NCI-H524 treated with DMSO at 0.1 percent for 48 hours (cell line): Measurements from ENCODE around the gene SSU72.

Source experiments
- DNase-seq: peaks from one replicate; lab custom pipeline; 2025; lab: John Stamatoyannopoulos, UW

Gene SSU72

DNA sequence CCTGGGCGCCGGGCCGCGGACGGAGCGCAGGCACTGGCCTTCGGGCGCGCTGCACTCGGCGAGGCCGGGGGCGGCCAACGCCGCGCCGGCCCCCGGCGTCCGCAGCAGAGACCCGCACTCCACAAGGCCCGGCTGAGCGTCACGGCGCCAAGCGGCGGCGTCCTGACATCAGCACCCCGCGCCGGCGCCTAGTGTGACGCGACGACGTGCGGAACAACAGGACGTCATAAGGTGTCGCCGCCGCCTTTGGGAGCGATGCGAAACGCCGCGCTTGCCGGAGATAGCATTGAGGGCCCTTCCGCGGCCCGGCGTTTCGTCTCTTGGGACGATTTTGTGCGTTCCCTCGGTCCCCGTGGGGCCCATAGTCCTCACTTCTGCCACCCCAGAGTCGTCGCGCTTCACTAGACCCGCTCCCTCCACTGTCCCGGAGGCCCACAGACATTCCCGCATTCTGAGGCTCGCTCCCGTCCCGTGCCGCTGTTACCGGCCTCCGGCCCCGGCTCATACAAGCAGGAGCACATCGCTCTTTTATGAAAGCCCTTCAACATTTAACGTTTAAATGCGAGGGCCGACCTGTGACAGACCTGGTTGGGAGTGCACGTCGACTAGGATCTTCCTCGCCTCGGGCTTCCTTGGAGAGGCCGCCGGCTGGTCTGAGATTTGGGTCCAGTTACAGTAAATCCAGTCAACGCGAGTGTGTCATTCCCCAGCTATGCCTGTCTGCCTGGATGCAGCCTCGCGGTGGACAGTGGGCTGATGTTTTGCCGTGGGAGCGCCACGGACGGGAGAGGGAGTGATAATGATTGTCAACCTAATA, at the start of gene SSU72:
SSU72 (minus strand) TSS at position 143 of the 817 bp plus-strand sequence. CDS start 306 bp downstream, outside the sequence.
- peak; percentile 24 for DNase-seq

DNA sequence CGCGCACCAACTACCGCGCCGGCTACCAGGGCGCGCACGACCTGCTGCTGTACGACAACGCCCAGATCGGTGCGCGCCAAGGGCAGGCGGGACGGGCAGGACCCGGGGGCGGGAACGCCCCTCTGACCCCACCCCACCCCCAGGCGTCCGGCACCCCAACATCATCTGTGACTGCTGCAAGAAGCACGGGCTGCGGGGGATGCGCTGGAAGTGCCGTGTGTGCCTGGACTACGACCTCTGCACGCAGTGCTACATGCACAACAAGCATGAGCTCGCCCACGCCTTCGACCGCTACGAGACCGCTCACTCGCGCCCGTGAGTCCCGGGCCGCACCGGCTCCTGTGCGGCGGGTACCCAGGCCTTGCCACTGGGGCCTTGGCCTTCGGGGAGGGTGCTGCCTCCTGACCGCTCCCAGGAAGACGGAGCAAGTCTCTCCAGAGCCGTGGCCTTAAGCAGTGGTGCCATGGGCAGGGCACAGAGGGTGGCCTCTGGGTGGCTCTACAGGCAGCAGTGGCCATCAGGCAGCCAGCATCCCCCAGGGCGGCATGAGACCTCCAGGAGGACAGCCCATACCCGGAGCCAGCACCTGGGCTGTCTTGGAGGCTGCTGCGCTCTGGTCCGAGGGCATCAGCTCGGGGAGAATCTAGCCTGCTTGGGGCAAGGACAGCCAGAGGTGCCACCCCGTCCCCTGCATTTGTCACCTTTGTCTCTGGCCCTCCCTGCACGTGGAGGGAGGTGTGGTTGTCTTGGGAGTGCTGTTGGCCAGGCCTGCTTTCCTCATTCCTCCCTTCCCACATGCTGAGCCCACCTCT, 49.2 kb upstream of the SSU72 start:
- no peak for DNase-seq

DNA sequence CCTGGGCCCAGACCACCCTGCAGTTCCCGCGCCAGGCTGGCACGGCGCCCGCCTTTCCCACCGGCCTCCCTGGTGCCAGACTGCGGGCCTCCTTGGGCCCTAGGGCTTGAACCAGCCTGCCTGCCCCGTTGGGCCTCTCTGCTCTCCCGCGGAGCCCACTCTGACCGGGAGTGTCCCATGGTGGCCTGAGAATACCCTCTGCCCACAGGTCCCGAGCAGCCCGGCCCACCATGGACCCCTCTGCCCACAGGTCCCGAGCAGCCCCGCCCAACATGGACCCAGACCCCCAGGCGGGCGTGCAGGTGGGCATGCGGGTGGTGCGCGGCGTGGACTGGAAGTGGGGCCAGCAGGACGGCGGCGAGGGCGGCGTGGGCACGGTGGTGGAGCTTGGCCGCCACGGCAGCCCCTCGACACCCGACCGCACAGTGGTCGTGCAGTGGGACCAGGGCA, 48.5 kb upstream of the SSU72 start:
- DNase-seq: no peak

GRCh38 chr1:1622788-1623094, 48.1 kb upstream of the SSU72 start:
- no peak for DNase-seq

GRCh38 chr1:1622010-1622787, 47.5 kb upstream of the SSU72 start:
- no peak for DNase-seq

- DNase-seq: no peak
Measured at GRCh38 chr1:1621173-1622009, 46.7 kb upstream of the SSU72 start.

DNA sequence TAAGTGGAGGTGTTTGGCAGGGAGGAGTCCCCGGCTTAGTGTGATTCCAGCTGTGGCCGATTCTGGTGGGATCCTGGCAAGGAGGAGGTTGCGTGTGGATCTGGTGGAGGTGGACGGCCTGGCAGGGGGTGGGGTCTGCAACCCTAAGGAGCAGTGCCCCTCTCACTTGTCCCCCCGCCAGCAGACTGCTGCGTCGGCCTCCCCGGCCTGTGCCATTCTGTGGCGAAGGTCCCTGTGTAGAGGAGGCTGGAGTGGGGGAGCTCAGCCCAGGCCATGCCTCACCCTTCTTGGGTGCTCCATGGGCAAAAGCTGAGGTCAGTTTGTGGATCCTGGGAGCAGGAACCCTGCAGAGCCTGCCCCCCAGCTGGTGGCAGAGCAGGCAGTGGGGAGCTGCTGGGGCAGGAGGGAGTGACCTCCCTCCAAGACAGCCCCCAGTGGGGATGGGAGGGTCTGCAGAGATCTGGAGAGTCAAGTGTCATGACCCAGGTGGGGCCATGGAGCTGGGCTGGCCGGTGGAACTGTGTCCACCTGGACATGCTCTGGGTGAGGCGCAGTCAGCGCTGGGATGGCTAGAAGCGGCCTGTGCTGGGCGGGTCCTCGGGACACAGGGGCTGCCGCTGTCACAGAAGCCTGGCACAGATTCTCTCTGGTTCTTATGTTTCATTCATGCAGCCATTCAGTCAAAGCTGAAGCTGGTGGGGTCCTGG, 45.9 kb upstream of the SSU72 start:
- DNase-seq: no peak

- DNase-seq: no peak
Measured at GRCh38 chr1:1619917-1620361, 45.3 kb upstream of the SSU72 start.

DNA sequence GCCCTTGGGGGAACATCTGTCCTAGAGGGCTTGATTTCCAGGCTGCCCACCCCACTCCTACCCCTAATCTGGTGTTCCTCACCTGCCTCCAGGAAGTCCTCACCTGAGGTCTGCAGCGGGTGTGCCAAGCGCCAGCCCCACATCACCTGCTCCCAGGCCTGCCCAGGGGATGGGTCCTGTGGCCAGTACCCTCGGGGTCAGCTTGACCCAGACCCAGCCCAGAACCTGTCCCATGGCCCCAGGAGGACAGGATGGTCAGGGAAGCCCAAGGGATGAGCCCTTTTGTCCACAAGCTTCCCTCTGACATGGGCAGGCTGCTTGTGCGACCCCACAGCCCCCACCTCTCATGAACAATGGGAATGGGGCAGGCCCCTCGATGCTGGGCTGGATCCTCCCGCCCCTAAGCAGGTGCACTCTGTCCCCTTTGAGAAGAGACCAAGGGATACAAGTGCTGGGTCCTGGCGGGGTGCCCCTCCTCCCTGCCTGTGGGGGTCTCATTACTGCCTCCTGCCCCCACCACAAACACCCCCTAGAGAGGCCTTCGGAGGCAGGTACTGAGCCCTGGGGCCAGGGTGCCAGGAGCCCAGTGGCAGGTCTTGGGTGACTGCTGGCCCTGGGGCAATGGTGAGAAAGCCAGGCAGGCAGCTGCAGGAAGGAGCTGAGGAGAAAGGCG, 43.9 kb upstream of the SSU72 start:
- DNase-seq: no peak

- DNase-seq: no peak
Measured at GRCh38 chr1:1617925-1618324, 43.3 kb upstream of the SSU72 start.

DNA sequence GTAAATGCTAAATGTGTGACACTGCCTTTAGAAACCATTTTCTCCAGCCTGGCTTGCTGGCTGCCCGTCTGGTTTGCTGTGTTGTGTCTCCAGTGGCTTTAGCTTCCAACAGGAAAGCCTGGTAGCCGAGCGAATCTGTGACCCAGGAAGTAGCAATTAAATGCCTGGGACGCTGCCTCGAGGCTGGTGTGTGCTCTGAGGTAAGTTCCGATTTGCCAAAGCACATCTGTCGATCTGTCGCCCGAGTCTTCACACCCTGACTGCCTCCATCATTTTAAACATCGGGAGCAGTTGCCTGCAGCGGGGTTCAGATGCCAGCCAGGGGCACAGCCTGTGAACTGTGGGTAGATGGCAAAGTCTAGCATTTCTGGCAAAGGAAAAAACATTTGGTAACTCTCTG, 42.9 kb upstream of the SSU72 start:
- DNase-seq: no peak

DNA sequence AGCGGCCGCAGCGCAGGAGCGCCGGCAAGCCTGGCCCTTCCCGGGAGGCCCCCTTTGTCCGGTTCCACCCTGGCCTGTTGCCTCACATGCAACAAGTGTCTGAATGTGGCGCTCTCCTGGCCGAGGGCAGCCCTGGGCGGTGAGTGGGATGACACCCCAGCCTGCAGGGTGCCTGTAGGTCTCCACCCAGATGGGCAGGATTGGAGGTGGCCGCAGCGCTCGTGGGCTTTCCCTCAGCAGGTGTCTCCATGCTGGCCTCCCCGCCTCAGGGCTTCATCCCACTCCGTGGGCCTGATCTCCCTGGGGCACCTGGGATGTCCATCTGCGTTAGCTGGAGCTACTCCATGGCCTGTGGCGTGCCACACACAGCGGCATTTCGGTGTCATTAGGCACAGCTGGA, 42.2 kb upstream of the SSU72 start:
- no peak for DNase-seq

DNA sequence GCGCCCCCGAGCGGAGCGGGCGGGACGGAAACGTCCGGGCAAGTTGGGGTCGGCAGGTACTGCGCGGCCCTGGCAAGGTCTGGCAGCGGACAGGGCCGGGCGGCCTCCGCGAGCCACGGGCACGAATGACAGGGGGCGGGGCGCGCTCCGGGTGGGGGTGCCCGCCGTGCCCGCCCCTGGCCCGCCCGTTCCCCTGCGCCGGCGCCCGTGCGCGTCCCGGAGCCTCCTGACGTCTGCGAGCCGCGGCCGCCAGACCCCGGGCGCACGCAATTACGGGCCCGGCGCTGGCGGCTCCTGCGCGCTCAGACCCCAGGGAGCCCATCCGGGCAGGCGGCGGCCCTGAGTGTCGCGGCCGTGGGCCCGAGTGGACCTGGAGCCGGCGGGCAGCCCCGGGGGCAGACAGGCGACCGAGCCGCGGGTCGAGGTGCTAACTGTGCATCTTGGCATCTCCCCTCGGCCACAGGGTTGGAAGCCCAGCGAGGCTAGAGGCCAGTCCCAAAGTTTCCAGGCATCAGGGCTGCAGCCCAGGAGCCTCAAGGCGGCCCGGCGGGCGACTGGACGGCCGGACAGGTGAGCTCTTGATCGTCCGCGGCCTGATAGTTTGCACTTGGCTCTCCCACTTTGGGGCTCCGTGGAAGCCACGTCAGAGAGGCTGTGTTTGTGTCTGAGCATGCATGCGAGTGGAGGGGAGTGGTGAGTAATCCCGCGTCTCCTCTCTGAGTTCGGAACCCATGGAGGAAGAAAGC, 41.6 kb upstream of the SSU72 start:
- no peak for DNase-seq

DNA sequence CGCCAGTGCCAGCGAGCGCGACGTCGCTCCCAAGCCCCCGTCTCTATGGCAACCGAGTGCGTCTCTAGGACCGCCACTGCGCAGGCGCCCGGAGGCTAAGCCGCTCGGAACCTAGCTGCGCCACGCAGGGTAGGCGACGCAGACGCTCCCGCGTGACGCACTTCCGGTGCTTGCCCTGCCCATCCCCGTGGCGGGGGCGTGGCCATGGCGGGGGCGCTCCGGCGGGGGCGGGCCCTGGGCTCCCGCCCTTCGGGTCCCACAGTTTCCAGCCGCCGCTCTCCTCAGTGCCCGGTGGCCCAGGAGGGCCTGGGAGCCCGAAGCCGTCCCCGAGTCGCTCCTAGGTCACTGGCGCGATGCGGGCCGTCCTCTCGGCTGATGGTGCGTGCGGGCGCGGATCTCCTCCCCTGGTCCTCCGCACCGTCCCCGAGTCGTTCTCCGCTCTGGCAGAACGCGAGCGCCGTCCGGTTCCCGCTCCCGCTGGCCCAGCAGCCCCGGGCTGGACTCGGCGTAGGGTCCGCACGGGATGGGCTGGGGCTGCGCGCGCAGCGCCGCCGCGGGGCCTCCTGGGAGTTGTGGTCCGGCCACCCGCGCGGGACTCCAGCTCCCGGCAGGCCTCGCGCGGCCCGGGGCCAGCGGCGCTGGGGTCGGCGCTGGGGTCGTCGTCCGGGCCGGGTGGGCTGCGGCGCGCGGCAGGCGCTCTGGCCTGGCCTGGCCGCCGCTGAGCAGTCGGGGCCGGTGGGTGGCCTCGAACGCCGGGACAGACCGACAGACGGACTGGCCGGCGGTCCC, 40.8 kb upstream of the SSU72 start, which contains the start of gene MIB2:
MIB2 (plus strand) TSS at position 245 of the 789 bp plus-strand sequence. CDS start 7,953 bp downstream, outside the sequence.
- DNase-seq: peak; percentile 58

GRCh38 chr1:1614954-1615255, 40.2 kb upstream of the SSU72 start:
- DNase-seq: no peak

DNA sequence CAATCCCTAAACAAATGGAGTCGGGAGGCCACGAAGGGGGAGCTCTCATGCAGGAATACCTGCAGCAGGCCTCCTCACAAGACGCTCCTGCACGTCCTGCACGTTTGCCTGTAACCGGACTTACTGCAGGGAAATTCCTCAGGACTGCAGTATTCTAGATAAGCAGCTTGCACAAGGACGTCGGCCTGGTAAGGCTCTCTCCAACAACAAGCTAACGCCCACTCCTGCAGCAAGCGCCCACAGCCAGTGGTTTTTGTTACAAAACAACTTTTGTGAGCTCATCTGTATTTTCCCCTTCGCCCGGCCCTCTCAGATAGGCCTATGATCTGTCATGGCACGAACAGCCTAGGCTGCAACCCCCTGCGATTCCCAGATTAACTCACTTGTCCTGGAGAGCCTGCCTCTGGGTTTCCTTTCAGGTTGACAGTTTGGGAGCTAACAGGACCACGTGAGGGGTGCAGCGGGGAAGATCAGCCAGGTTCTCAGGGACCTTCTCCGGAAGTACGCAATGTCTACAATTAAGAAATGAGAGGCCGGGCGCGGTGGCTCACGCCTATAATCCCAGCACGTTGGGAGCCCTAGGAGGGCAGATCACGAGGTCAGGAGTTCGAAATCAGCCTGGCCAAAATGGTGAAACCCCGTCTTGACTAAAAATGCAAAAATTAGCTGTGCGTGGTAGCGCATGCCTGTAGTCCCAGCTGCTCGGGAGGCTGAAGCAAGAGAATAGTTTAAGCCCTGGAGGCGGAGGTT, 39.7 kb upstream of the SSU72 start:
- no peak for DNase-seq

DNA sequence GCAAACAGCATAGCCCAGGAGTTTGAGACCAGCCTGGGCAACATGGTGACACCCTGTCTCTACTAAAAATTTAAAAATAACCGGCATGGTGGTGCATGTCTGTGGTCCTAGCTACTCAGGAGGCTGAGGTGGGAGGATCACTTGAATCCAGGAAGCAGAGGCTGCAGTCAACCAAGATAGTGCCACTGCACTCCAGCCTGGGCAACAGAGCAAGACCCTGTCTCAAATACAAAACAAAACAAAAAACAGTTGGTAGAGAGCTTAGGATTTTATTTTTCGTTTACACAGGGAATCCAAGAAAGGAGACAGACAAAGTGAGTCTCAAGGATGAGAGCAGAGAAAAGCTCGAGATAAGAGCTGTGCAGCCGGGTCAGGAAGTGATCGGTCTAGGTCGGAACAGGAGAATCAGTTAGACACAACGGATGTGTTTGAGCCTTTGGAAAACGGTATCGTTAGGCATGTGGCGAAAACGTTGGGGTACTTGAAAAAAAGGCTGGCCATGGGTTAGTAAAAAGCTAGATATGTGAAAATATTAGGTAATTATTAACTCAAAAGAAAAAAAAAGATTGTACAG, 38.9 kb upstream of the SSU72 start:
- no peak for DNase-seq

- DNase-seq: no peak
Measured at GRCh38 chr1:1612104-1612400, 37.4 kb upstream of the SSU72 start.
